Activated CD4-positive, alpha-beta T cell treated with anti-CD3 and anti-CD28 coated beads for 4 hours (primary cell): ENCODE results near the gene ZBTB38.

ENCODE experiments used
- DNase-seq, 2 donors: peaks; one replicate each; pipeline ENCODE4 v3.0.0-alpha.2; 2020

The ZBTB38 gene

GRCh38 chr3:141370065-141370533 is 1.8 kb downstream of the ZBTB38 start:
- peak; percentile 51 to 61 for DNase-seq

- DNase-seq, result no peak
Measured at GRCh38 chr3:141371882-141372281, 3.6 kb downstream of the ZBTB38 start.

GRCh38 chr3:141372656-141373055 is 4.4 kb downstream of the ZBTB38 start:
- DNase-seq, result no peak

GRCh38 chr3:141373232-141373631 is 4.9 kb downstream of the ZBTB38 start:
- no peak for DNase-seq

- DNase-seq, result no peak
Measured at GRCh38 chr3:141373768-141374526, 5.6 kb downstream of the ZBTB38 start.

GRCh38 chr3:141375381-141376301 is 7.3 kb downstream of the ZBTB38 start:
- no peak for DNase-seq

GRCh38 chr3:141377377-141377776 is 9.1 kb downstream of the ZBTB38 start:
- no peak for DNase-seq

- no peak for DNase-seq
Measured at GRCh38 chr3:141378556-141378955, 10.3 kb downstream of the ZBTB38 start.

GRCh38 chr3:141379250-141379966 is 11.1 kb downstream of the ZBTB38 start:
- DNase-seq, result peak; percentile 7 to 16

GRCh38 chr3:141380279-141380678 is 12.0 kb downstream of the ZBTB38 start:
- DNase-seq, result no peak

- DNase-seq, result no peak
Measured at GRCh38 chr3:141380987-141381386, 12.7 kb downstream of the ZBTB38 start.

- no peak for DNase-seq
Measured at GRCh38 chr3:141382571-141382970, 14.3 kb downstream of the ZBTB38 start.

- no peak for DNase-seq
Measured at GRCh38 chr3:141383555-141384129, 15.3 kb downstream of the ZBTB38 start.

- DNase-seq, result no peak
Measured at GRCh38 chr3:141384157-141384556, 15.9 kb downstream of the ZBTB38 start.

- DNase-seq, result no peak
Measured at GRCh38 chr3:141384575-141384974, 16.3 kb downstream of the ZBTB38 start.

GRCh38 chr3:141385406-141386125 is 17.3 kb downstream of the ZBTB38 start:
- DNase-seq, result no peak

GRCh38 chr3:141386126-141386488 is 17.8 kb downstream of the ZBTB38 start:
- DNase-seq, result no peak

- DNase-seq, result no peak
Measured at GRCh38 chr3:141386611-141387111, 18.4 kb downstream of the ZBTB38 start.

GRCh38 chr3:141387516-141387915 is 19.2 kb downstream of the ZBTB38 start:
- no peak for DNase-seq

- DNase-seq, result no peak
Measured at GRCh38 chr3:141388395-141388794, 20.1 kb downstream of the ZBTB38 start.

- no peak for DNase-seq
Measured at GRCh38 chr3:141388823-141389621, 20.7 kb downstream of the ZBTB38 start.
